ENCODE measurements around the gene CPXM2. TPM values are rescaled to one million over a fixed set of nuclear protein-coding genes. Genes with fewer than 3 reads are reported as not detected.

The CPXM2 gene
- total and polyA plus RNA-seq, 10 of the 15 experiments (the other 5 are each of a cell fraction or from before 2014, with no cell fraction given), result 0.08 to 1.1 (median 0.58) TPM

DNA sequence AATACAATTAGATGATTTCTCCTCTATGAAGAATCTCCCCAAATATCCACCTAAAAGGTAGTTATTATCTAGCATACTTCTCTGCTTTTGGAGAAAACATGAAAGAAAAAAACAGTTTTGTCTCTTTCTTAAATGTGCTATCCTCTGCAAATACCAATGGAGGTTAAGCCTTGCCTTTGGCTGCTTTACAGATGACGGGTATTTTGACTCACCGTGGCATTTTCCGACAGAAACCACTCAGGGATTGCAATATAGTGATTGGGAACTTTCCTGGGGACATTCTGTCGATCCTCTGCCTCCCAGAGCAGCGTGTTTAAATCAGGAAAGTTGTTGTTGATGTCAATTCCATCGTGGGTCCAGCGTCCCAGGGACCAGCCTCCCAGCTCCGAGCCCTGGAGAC is 124.8 kb downstream of the CPXM2 start (continued):
- TF ChIP-seq, protein P1, sequence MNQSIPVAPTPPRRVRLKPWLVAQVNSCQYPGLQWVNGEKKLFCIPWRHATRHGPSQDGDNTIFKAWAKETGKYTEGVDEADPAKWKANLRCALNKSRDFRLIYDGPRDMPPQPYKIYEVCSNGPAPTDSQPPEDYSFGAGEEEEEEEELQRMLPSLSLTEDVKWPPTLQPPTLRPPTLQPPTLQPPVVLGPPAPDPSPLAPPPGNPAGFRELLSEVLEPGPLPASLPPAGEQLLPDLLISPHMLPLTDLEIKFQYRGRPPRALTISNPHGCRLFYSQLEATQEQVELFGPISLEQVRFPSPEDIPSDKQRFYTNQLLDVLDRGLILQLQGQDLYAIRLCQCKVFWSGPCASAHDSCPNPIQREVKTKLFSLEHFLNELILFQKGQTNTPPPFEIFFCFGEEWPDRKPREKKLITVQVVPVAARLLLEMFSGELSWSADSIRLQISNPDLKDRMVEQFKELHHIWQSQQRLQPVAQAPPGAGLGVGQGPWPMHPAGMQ (IDR thresholded peaks at IDR 0.05; ENCODE audit: borderline replicate concordance), result no peak
- TF ChIP-seq RAD21 (IDR thresholded peaks at IDR 0.05; ENCODE audit: insufficient read depth, low read depth, low read length), result no peak
- TF ChIP-seq NFIC (IDR thresholded peaks at IDR 0.05; ENCODE audit: low read depth, low read length), result no peak
- no peak for TF ChIP-seq NFXL1 (IDR thresholded peaks at IDR 0.05; ENCODE audit: borderline replicate concordance)
- no peak for TF ChIP-seq MYC (IDR thresholded peaks at IDR 0.05; ENCODE audit: insufficient read depth, insufficient read length, insufficient replicate concordance, low read length, severe bottlenecking)
- no peak for TF ChIP-seq POLR2AphosphoS5 (IDR thresholded peaks at IDR 0.05; ENCODE audit: low read length)

DNA sequence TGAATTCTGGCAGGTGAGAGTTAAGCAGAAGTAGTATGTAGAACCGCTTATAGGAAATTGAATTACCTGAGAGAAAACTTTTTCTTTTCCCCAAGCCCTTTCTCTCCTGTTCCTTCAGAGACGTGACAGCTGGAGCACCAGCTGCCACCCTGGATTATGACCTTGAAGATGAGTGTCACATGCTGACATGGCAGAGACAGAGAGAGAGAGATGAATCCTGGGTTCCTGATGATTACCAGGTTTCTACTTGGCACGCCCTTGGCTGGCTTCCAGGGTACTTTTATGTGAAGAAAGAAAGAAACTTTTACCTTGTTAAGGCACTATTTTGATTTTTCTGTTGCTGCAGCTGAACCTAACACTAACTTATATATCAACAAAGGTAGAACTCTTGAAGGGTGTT is 125.6 kb downstream of the CPXM2 start:
- H3K27ac ChIP-seq (ENCODE audit: control insufficient read depth, insufficient read depth), result no peak overlapping the region
- no peak overlapping the region for H3K4me2 ChIP-seq (ENCODE audit: control insufficient read depth, insufficient read depth)
- RAD21 ChIA-PET (ENCODE audit: unreplicated experiment), result no interaction called here
- POLR2A ChIA-PET, result no interaction called here
- H4K20me1 ChIP-seq (ENCODE audit: control insufficient read depth, insufficient read depth), result no peaks in the 10 kb centered on the region
- H2AFZ ChIP-seq (ENCODE audit: control insufficient read depth, low read depth, low read length), result no peak overlapping the region
- WGBS (ENCODE audit: insufficient coverage, insufficient replicate concordance, low lambda C conversion rate, missing lambda C conversion rate), result 9% methylated on average over 3 of the region's 3 CpGs
- no peak overlapping the region for H3K9ac ChIP-seq (ENCODE audit: control insufficient read depth, insufficient read depth, low read length)
- no TSS peak for BruUV-seq (replicated peaks)
- ATAC-seq (no peak), FAIRE-seq (no peak), DNase-seq (ENCODE audit: low read depth, low spot score) (no peak)
- no peaks in the 10 kb centered on the region for H3K4me1 ChIP-seq (ENCODE audit: control insufficient read depth, insufficient read depth, low read length)
- SMC1A ChIA-PET (ENCODE audit: uncharacterized antibody, unreplicated experiment), result interaction anchor here (1.4 to 1.9 kb wide), 2 partner anchors 9 to 12 kb away, joined by 3 to 6 read pairs; no protein-coding TSS in a partner anchor
- no peaks in the 10 kb centered on the region for H3K36me3 ChIP-seq (ENCODE audit: control insufficient read depth in 2 of 2, insufficient read depth in 2 of 2, low read length in 1 of 2)
- in situ Hi-C loops (cut with MboI) (no loop called here), intact Hi-C loops (cut with micrococcal nuclease; ENCODE audit: unreplicated experiment) (no loop called here)
- no peak overlapping the region for H3K4me3 ChIP-seq
- CTCF ChIA-PET, result no interaction called here
- H3K79me2 ChIP-seq (ENCODE audit: control insufficient read depth, insufficient read depth, low read length), result no peaks in the 10 kb centered on the region
- peaks cover 0 to 3% of the 10 kb centered on the region in 2 experiments; a peak in 2 of 4 replicates for H3K27me3 ChIP-seq (replicated peaks in 1 of 2; ENCODE audit: control insufficient read depth in 2 of 2, insufficient read depth in 2 of 2, low read length in 1 of 2)
- no peaks in the 10 kb centered on the region; the same call in 2 of the 3 replicates for H3K9me3 ChIP-seq (replicated peaks; ENCODE audit: control insufficient read depth, insufficient read depth, low read length)
- TF ChIP-seq CEBPB (IDR thresholded peaks at IDR 0.05; ENCODE audit: borderline replicate concordance in 1 of 2, low read depth in 2 of 2, low read length in 2 of 2) (no peak), CHD1 (IDR thresholded peaks at IDR 0.05; ENCODE audit: low read depth, low read length) (no peak), LARP7 (IDR thresholded peaks at IDR 0.05) (no peak), POLR2A (IDR thresholded peaks at IDR 0.05; ENCODE audit: low read depth, low read length) (no peak)
- TF ChIP-seq, protein P2, sequence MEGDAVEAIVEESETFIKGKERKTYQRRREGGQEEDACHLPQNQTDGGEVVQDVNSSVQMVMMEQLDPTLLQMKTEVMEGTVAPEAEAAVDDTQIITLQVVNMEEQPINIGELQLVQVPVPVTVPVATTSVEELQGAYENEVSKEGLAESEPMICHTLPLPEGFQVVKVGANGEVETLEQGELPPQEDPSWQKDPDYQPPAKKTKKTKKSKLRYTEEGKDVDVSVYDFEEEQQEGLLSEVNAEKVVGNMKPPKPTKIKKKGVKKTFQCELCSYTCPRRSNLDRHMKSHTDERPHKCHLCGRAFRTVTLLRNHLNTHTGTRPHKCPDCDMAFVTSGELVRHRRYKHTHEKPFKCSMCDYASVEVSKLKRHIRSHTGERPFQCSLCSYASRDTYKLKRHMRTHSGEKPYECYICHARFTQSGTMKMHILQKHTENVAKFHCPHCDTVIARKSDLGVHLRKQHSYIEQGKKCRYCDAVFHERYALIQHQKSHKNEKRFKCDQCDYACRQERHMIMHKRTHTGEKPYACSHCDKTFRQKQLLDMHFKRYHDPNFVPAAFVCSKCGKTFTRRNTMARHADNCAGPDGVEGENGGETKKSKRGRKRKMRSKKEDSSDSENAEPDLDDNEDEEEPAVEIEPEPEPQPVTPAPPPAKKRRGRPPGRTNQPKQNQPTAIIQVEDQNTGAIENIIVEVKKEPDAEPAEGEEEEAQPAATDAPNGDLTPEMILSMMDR (IDR thresholded peaks at IDR 0.05 in 2 of 3, conservative IDR thresholded peaks at IDR 0.05 in 1 of 3; ENCODE audit: control insufficient read depth in 2 of 3, extremely low read depth in 1 of 3, insufficient read depth in 1 of 3, low read depth in 3 of 3, low read length in 3 of 3), result no peak
- TF ChIP-seq, protein P3, sequence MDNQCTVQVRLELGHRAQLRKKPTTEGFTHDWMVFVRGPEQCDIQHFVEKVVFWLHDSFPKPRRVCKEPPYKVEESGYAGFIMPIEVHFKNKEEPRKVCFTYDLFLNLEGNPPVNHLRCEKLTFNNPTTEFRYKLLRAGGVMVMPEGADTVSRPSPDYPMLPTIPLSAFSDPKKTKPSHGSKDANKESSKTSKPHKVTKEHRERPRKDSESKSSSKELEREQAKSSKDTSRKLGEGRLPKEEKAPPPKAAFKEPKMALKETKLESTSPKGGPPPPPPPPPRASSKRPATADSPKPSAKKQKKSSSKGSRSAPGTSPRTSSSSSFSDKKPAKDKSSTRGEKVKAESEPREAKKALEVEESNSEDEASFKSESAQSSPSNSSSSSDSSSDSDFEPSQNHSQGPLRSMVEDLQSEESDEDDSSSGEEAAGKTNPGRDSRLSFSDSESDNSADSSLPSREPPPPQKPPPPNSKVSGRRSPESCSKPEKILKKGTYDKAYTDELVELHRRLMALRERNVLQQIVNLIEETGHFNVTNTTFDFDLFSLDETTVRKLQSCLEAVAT (IDR thresholded peaks at IDR 0.05), result no peak
- TF ChIP-seq, protein P4, sequence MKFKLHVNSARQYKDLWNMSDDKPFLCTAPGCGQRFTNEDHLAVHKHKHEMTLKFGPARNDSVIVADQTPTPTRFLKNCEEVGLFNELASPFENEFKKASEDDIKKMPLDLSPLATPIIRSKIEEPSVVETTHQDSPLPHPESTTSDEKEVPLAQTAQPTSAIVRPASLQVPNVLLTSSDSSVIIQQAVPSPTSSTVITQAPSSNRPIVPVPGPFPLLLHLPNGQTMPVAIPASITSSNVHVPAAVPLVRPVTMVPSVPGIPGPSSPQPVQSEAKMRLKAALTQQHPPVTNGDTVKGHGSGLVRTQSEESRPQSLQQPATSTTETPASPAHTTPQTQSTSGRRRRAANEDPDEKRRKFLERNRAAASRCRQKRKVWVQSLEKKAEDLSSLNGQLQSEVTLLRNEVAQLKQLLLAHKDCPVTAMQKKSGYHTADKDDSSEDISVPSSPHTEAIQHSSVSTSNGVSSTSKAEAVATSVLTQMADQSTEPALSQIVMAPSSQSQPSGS (IDR thresholded peaks at IDR 0.05; ENCODE audit: low read length), result no peak
- TF ChIP-seq, protein P5, sequence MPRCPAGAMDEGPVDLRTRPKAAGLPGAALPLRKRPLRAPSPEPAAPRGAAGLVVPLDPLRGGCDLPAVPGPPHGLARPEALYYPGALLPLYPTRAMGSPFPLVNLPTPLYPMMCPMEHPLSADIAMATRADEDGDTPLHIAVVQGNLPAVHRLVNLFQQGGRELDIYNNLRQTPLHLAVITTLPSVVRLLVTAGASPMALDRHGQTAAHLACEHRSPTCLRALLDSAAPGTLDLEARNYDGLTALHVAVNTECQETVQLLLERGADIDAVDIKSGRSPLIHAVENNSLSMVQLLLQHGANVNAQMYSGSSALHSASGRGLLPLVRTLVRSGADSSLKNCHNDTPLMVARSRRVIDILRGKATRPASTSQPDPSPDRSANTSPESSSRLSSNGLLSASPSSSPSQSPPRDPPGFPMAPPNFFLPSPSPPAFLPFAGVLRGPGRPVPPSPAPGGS (IDR thresholded peaks at IDR 0.05; ENCODE audit: borderline replicate concordance, insufficient read depth, low read depth, low read length, poor library complexity, severe bottlenecking), result no peak
